ENCODE results near the gene ABCG1.

ABCG1 gene

GRCh38 chr21:42330380-42331371, 111.7 kb downstream of the ABCG1 start:
- H3K27me3 ChIP-seq (replicated peaks; ENCODE audit: control insufficient read depth, insufficient read depth, low read length) = no peaks in the 10 kb centered on the region; the same call in 1 of the 2 replicates
- H3K36me3 ChIP-seq (ENCODE audit: control insufficient read depth, insufficient read depth, low read length) = no peaks in the 10 kb centered on the region
- no peak for DNase-seq (ENCODE audit: extremely low read depth, insufficient read length)
- TF ChIP-seq, protein P1, sequence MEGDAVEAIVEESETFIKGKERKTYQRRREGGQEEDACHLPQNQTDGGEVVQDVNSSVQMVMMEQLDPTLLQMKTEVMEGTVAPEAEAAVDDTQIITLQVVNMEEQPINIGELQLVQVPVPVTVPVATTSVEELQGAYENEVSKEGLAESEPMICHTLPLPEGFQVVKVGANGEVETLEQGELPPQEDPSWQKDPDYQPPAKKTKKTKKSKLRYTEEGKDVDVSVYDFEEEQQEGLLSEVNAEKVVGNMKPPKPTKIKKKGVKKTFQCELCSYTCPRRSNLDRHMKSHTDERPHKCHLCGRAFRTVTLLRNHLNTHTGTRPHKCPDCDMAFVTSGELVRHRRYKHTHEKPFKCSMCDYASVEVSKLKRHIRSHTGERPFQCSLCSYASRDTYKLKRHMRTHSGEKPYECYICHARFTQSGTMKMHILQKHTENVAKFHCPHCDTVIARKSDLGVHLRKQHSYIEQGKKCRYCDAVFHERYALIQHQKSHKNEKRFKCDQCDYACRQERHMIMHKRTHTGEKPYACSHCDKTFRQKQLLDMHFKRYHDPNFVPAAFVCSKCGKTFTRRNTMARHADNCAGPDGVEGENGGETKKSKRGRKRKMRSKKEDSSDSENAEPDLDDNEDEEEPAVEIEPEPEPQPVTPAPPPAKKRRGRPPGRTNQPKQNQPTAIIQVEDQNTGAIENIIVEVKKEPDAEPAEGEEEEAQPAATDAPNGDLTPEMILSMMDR (IDR thresholded peaks at IDR 0.05; ENCODE audit: insufficient read depth, low read length, poor library complexity, severe bottlenecking) = peak; percentile 5
- no peak overlapping the region for H3K4me3 ChIP-seq (replicated peaks; ENCODE audit: low read depth, low read length)

- no peaks in the 10 kb centered on the region for H3K36me3 ChIP-seq (ENCODE audit: control insufficient read depth, insufficient read depth, low read length)
- DNase-seq (ENCODE audit: extremely low read depth, insufficient read length) = no peak
- TF ChIP-seq, protein P1 (IDR thresholded peaks at IDR 0.05; ENCODE audit: insufficient read depth, low read length, poor library complexity, severe bottlenecking) = no peak
- no peak overlapping the region for H3K4me3 ChIP-seq (replicated peaks; ENCODE audit: low read depth, low read length)
- H3K27me3 ChIP-seq (replicated peaks; ENCODE audit: control insufficient read depth, insufficient read depth, low read length) = no peaks in the 10 kb centered on the region; the same call in 1 of the 2 replicates
Observed at GRCh38 chr21:42331660-42332059, 112.7 kb downstream of the ABCG1 start.

GRCh38 chr21:42332557-42333317, 113.8 kb downstream of the ABCG1 start:
- TF ChIP-seq, protein P1 (IDR thresholded peaks at IDR 0.05; ENCODE audit: insufficient read depth, low read length, poor library complexity, severe bottlenecking) = no peak
- Histone ChIP-seq H3K36me3 (ENCODE audit: control insufficient read depth, insufficient read depth, low read length) (no peaks in the 10 kb centered on the region), H3K4me3 (replicated peaks; ENCODE audit: low read depth, low read length) (no peak overlapping the region), H3K27me3 (replicated peaks; ENCODE audit: control insufficient read depth, insufficient read depth, low read length) (no peaks in the 10 kb centered on the region; the same call in 1 of the 2 replicates)
- DNase-seq (ENCODE audit: extremely low read depth, insufficient read length) = no peak

GRCh38 chr21:42336054-42336453, 117.1 kb downstream of the ABCG1 start:
- DNase-seq (ENCODE audit: extremely low read depth, insufficient read length) = no peak
- no peaks in the 10 kb centered on the region; the same call in 1 of the 2 replicates for H3K27me3 ChIP-seq (replicated peaks; ENCODE audit: control insufficient read depth, insufficient read depth, low read length)
- no peak overlapping the region for H3K4me3 ChIP-seq (replicated peaks; ENCODE audit: low read depth, low read length)
- TF ChIP-seq, protein P1 (IDR thresholded peaks at IDR 0.05; ENCODE audit: insufficient read depth, low read length, poor library complexity, severe bottlenecking) = no peak
- H3K36me3 ChIP-seq (ENCODE audit: control insufficient read depth, insufficient read depth, low read length) = no peaks in the 10 kb centered on the region

DNA sequence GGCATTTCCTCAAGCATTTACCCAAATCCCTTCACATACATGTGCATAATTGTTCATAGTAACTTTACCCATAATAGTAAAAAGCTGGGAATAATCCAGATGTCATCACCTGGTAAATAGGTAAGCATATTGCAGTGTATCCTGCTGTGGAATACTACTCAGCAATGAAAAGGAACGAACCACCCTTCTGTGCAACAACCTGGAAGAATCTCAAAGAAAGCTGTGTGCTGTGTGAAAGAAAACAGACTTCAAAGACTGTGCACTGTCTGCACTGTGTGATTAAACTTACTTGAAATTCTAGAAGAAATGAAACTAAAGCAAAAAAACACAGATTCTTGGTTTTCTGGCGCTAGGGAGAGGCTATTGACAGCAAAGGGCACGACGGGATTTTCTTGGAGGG, 118.3 kb downstream of the ABCG1 start:
- Histone ChIP-seq H3K36me3 (ENCODE audit: control insufficient read depth, insufficient read depth, low read length) (no peaks in the 10 kb centered on the region), H3K4me3 (replicated peaks; ENCODE audit: low read depth, low read length) (no peak overlapping the region), H3K27me3 (replicated peaks; ENCODE audit: control insufficient read depth, insufficient read depth, low read length) (no peaks in the 10 kb centered on the region; the same call in 1 of the 2 replicates)
- TF ChIP-seq, protein P1 (IDR thresholded peaks at IDR 0.05; ENCODE audit: insufficient read depth, low read length, poor library complexity, severe bottlenecking) = no peak
- no peak for DNase-seq (ENCODE audit: extremely low read depth, insufficient read length)

All from GM06990 (cell line).